Karpas-422 (cell line): ENCODE measurements around the gene HLA-DPA1. TPM values are rescaled to one million over a fixed set of nuclear protein-coding genes. Genes with fewer than 3 reads are reported as not detected.
A peak's percentile ranks its signal among the peaks of the same experiment; 100 is the strongest.
"Not testable (repeated sequence)": the region's sequence is repeated elsewhere in the genome, so short reads cannot be mapped to it uniquely, and the experiment has no call there.

Source experiments
- DNase-seq: peaks from one replicate; pipeline ENCODE4 v3.0.0-alpha.2; 2015
- H2AFZ ChIP-seq: fragments of 200-600 bp; sonication (generic); 2 replicates; pipeline ENCODE4 v1.6.1; 2014; ENCODE audit warnings: antibody characterized with exemption, low read length, mixed read lengths
- H3K27ac ChIP-seq: fragments of 200-600 bp; sonication (generic); 2 replicates; pipeline ENCODE4 v1.5.1; 2014; ENCODE audit warnings: mild to moderate bottlenecking, low read length, moderate library complexity
- H3K27me3 ChIP-seq: fragments of 200-600 bp; sonication (generic); 2 replicates; pipeline ENCODE4 v1.6.1; 2014; ENCODE audit warnings: low read length, mixed read lengths
- H3K36me3 ChIP-seq: fragments of 200-600 bp; sonication (generic); 2 replicates; pipeline ENCODE4 v1.6.1; 2014; ENCODE audit warnings: low read length, mixed read lengths; ENCODE audit not compliant: insufficient read depth
- H3K4me1 ChIP-seq: fragments of 200-600 bp; sonication (generic); 2 replicates; pipeline ENCODE4 v1.6.1; 2014; ENCODE audit warnings: mild to moderate bottlenecking, low read length, mixed read lengths
- H3K4me2 ChIP-seq: fragments of 200-600 bp; sonication (generic); 2 replicates; pipeline ENCODE4 v1.6.1; 2014; ENCODE audit warnings: low read length, low read depth, mild to moderate bottlenecking; ENCODE audit not compliant: poor library complexity, severe bottlenecking
- H3K4me3 ChIP-seq: fragments of 200-600 bp; sonication (generic); 2 replicates; pipeline ENCODE4 v1.5.1; 2014; ENCODE audit warnings: mild to moderate bottlenecking, antibody characterized with exemption, low read length, mixed read lengths
- H3K79me2 ChIP-seq: fragments of 200-600 bp; sonication (generic); 2 replicates; pipeline ENCODE4 v1.6.1; 2014; ENCODE audit warnings: mild to moderate bottlenecking, low read length, mixed read lengths
- H3K9ac ChIP-seq: fragments of 200-600 bp; sonication (generic); 2 replicates; pipeline ENCODE4 v1.6.0; 2014; ENCODE audit warnings: low read length
- H3K9me2 ChIP-seq: fragments of 200-600 bp; sonication (generic), shearing (Covaris generic); replicated peaks from 2 replicates; pipeline ENCODE4 v1.6.0; 2014; ENCODE audit warnings: mild to moderate bottlenecking, low read length, moderate library complexity; ENCODE audit not compliant: insufficient read depth
- H3K9me3 ChIP-seq: fragments of 300-700, 200-600 bp; sonication (generic); 2 replicates; pipeline ENCODE4 v1.6.1; 2014; ENCODE audit warnings: low read length, mixed read lengths
- H4K20me1 ChIP-seq: fragments of 200-600 bp; sonication (generic); 2 replicates; pipeline ENCODE4 v1.6.1; 2014; ENCODE audit warnings: mild to moderate bottlenecking, antibody characterized with exemption, low read length, low read depth; ENCODE audit not compliant: insufficient read depth
- total RNA-seq: library from RNA; depleted of rRNA; stranded (reverse); fragments of >200 nt; shearing (Covaris generic); gene quantifications from 2 replicates; pipeline ENCODE4 v1.2.3, GENCODE V29; 2014; ENCODE audit warnings: low replicate concordance

Gene HLA-DPA1
- total RNA-seq, 1 experiment from 2014 or later: 780 TPM

DNA sequence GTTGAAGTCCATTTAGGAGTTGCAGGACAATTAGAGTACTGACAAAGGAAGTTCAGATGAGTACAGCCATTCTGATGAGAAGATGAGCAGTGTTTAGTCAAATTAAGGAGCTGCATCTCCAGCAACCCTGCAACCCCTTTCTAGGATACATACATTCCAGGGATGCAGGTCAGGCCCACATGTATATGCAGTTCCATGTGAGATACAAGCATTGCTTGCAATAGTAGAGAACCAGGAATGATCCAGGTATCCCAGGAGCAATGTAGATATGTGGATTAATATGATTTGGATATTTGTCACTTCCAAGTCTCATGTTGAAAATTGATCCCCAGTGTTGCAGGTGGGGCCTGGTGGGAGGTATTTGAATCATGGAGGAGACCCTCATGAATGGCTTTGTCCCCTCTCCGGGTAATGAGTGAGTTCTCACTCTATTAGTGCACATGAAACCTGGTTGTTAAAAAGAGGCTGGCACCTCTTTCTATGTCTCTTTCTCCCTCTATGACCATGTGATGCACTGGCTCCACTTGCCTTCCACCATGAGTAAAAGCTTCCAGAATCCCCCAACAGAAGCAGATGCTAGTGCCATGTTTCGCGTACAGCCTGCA lies 6.4 kb downstream of the HLA-DPA1 start:
- Histone ChIP-seq H3K9ac (no peak overlapping the region), H3K4me3 (no peak overlapping the region), H3K9me3 (peaks cover 9% of the 10 kb centered on the region; the same call in 1 of the 2 replicates), H3K9me2 (no peaks in the 10 kb centered on the region), H3K36me3 (peaks cover 68% of the 10 kb centered on the region), H3K4me1 (peaks cover 29% of the 10 kb centered on the region), H3K4me2 (no peak overlapping the region), H3K27ac (no peak overlapping the region), H3K79me2 (peaks cover 21% of the 10 kb centered on the region), H3K27me3 (no peaks in the 10 kb centered on the region), H2AFZ (no peak overlapping the region), H4K20me1 (no peaks in the 10 kb centered on the region; the same call in 1 of the 2 replicates)
- no peak for DNase-seq

DNA sequence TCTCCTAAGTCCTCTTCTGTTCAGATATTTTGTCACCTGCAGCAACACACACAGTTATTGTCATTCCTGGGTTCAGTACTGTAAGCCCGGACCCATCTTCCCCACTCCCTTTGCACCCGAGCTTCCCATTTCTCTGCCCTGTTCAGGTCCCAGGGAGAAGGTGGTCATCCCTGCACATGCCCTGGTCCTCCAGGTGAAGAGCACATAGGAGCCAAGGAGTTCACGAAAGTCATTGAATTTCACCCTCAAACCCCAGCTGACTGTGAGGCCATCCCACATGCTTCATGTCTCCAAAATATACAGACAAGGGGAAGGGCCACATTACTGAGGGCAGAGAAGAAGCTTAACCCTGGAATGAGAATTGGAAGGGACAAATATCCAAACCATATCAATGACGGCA lies 8.1 kb downstream of the HLA-DPA1 start:
- Histone ChIP-seq H3K9me2 (no peaks in the 10 kb centered on the region), H3K4me2 (no peak overlapping the region), H3K4me1 (peaks cover 18% of the 10 kb centered on the region), H3K4me3 (no peak overlapping the region), H4K20me1 (no peaks in the 10 kb centered on the region), H3K27me3 (no peaks in the 10 kb centered on the region), H2AFZ (no peak overlapping the region), H3K9ac (no peak overlapping the region), H3K27ac (no peak overlapping the region), H3K79me2 (peaks cover 4% of the 10 kb centered on the region), H3K9me3 (peaks cover 9% of the 10 kb centered on the region; the same call in 1 of the 2 replicates), H3K36me3 (peaks cover 56% of the 10 kb centered on the region)
- DNase-seq: no peak

DNA sequence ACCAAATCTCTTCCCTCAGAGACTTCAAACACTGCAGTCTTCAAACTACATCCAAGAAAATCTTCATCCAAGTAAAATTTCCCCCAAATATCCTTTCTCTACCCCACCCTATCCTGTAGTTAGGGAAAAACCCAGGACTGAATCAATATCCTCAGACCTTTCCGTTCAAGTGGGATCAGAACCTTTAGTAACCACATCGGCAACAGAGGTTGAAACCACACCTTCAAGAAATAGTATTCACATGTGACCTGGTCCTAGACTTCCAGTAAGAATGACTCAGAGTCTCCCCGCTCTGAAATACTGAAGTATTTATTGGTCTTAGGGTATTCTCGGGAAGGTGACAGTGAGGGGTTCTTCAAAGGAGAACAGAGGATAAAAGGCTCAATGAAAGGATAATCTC lies 8.7 kb downstream of the HLA-DPA1 start:
- peaks cover 9% of the 10 kb centered on the region; the same call in 1 of the 2 replicates for H3K9me3 ChIP-seq
- H2AFZ ChIP-seq: no peak overlapping the region
- no peaks in the 10 kb centered on the region for H3K79me2 ChIP-seq
- H4K20me1 ChIP-seq: no peaks in the 10 kb centered on the region
- peaks cover 16% of the 10 kb centered on the region for H3K4me1 ChIP-seq
- no peak overlapping the region for H3K9ac ChIP-seq
- no peaks in the 10 kb centered on the region for H3K27me3 ChIP-seq
- no peak overlapping the region for H3K27ac ChIP-seq
- no peak for DNase-seq
- H3K4me2 ChIP-seq: no peak overlapping the region
- H3K36me3 ChIP-seq: peaks cover 51% of the 10 kb centered on the region
- H3K4me3 ChIP-seq: no peak overlapping the region
- H3K9me2 ChIP-seq: no peaks in the 10 kb centered on the region

DNA sequence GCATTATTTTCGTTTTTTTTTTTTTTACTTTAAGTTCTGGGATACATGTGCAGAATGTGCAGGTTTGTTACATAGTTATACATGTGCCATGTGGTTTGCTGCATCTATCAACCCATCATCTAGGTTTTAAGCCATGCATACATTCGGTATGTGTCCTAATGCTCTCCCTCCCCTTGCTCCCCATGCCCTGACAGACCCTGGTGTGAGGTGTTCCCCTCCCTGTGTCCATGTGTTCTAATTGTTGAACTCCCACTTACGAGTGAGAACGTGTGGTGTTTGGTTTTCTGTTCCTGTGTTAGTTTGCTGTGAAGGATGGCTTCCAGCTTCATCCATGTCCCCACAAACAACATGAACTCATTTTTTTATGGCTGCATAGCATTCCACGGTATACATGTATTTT lies 10.0 kb downstream of the HLA-DPA1 start:
- not testable (repeated sequence) for H4K20me1 ChIP-seq, H3K9me3 ChIP-seq, H3K9me2 ChIP-seq, H3K79me2 ChIP-seq, H3K9ac ChIP-seq, H3K27me3 ChIP-seq, H3K4me3 ChIP-seq, H3K4me2 ChIP-seq, H2AFZ ChIP-seq, DNase-seq
- Histone ChIP-seq H3K4me1 (peaks cover 17% of the 10 kb centered on the region), H3K36me3 (peaks cover 38% of the 10 kb centered on the region), H3K27ac (peak overlapping the region; percentile 79; the same call in 1 of the 2 replicates)

DNA sequence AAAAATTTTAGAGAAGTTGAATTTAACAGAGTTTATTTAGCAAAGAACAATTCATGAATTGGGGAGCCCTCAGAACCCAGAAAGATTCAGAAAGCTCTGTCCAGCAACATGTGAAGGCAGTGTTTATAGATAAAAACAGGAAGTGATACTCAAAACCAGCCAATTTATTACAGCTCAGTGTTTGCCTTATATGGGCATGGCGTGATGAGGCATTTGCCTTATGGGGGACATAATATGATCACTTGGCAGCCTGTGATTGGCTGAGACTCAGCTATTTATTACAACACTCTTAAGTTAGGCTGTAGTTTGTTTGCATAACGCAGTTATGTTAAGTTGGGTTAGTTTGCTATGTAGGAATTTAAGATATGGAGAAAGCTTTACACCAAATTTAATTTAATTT lies 11.5 kb downstream of the HLA-DPA1 start:
- no peak overlapping the region; the same call in 1 of the 2 replicates for H3K4me3 ChIP-seq
- H3K9ac ChIP-seq: no peak overlapping the region
- no peaks in the 10 kb centered on the region for H3K79me2 ChIP-seq
- H3K9me2 ChIP-seq: no peaks in the 10 kb centered on the region
- H3K4me2 ChIP-seq: peak overlapping the region; percentile 36
- peak overlapping the region; percentile 79 for H3K27ac ChIP-seq
- no peaks in the 10 kb centered on the region for H4K20me1 ChIP-seq
- peaks cover 9% of the 10 kb centered on the region; the same call in 1 of the 2 replicates for H3K9me3 ChIP-seq
- H3K27me3 ChIP-seq: peaks cover 1% of the 10 kb centered on the region; the same call in 1 of the 2 replicates
- peaks cover 31% of the 10 kb centered on the region for H3K4me1 ChIP-seq
- peak overlapping the region; percentile 35; the same call in 1 of the 2 replicates for H2AFZ ChIP-seq
- peaks cover 23% of the 10 kb centered on the region for H3K36me3 ChIP-seq
- peak; percentile 90 for DNase-seq

DNA sequence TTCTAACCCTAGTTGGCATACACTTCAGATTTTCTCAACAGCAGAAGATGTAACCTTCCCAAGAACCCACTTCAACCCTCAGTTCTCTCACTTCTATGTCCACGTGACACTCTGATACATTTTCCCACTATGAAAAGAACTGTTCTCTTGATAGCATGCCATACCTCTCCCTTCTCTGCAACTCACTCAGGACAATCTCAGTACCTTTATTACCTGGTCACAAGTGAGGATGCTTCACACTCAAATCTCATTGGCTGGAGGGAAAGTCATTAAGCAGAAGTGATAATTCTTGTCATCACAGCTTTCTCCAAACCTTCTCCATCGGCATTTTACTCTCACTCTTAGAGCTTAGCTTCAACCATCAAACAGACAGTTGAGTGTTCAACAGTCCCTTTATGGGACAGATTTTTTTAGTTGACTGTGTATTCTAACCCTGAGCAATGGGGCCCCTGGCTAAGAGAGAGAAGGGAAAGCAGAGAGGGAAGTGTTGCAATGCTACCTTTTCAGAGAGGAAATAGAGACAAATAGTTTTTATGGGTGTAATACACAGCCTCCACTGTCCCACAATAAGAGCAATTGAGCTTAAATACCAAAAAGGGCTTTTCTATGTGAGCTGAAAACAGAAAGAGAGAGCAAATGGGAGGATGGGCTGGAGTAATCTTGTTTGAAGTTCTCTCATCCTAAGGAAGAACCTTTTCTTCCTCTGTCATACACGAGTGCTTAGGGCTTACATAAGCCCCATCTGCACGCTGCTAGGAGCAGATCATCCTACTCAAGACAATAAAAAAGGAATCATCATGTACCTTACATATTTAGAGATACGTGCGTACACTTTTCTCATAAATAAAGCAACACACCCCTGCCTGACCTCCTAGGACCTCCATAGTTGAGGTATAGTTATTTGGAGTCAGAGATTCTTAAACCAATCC lies 16.0 kb downstream of the HLA-DPA1 start:
- H3K4me3 ChIP-seq: no peak overlapping the region
- peak overlapping the region; percentile 17 for H3K9ac ChIP-seq

DNA sequence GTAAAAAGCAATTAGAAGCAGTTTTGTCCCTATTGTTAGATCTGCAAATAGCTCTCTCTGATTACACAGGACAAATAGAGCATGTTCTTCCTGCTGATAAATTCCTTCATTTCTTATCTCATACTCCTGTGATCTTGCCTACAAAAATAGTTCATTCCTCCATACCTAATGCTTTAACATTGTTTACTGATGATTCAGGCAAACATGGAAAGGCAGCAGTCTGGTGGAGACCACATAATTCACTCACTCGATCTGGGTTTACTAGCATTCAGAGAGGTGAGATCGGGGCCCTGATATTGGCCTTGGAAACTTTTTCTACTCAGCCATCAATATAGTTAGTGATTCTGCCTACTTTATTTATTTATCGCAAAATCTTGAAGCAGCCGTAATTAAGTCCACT lies 20.2 kb downstream of the HLA-DPA1 start:
- no peak overlapping the region for H3K4me2 ChIP-seq
- no peak overlapping the region for H3K9ac ChIP-seq
- no peak overlapping the region for H3K27ac ChIP-seq
- H3K27me3 ChIP-seq: peaks cover 3% of the 10 kb centered on the region; the same call in 1 of the 2 replicates
- DNase-seq: no peak
- no peaks in the 10 kb centered on the region for H3K9me2 ChIP-seq
- no peak overlapping the region for H2AFZ ChIP-seq
- H3K9me3 ChIP-seq: no peaks in the 10 kb centered on the region
- H3K4me1 ChIP-seq: peaks cover 15% of the 10 kb centered on the region
- H4K20me1 ChIP-seq: no peaks in the 10 kb centered on the region
- H3K79me2 ChIP-seq: no peaks in the 10 kb centered on the region
- no peak overlapping the region for H3K4me3 ChIP-seq
- no peaks in the 10 kb centered on the region for H3K36me3 ChIP-seq

More for the DNA sequence above, 16.0 kb downstream of the HLA-DPA1 start:
- no peaks in the 10 kb centered on the region for H3K9me2 ChIP-seq
- peak overlapping the region; percentile 43 for H3K4me2 ChIP-seq
- peak overlapping the region; percentile 73 for H2AFZ ChIP-seq
- H3K27ac ChIP-seq: no peak overlapping the region
- H3K27me3 ChIP-seq: peaks cover 3% of the 10 kb centered on the region; the same call in 1 of the 2 replicates
- no peaks in the 10 kb centered on the region for H3K79me2 ChIP-seq
- H3K9me3 ChIP-seq: peaks cover 4% of the 10 kb centered on the region; the same call in 1 of the 2 replicates
- H3K36me3 ChIP-seq: no peaks in the 10 kb centered on the region
- peaks cover 28% of the 10 kb centered on the region for H3K4me1 ChIP-seq
- no peaks in the 10 kb centered on the region for H4K20me1 ChIP-seq
- DNase-seq: peak; percentile 67

DNA sequence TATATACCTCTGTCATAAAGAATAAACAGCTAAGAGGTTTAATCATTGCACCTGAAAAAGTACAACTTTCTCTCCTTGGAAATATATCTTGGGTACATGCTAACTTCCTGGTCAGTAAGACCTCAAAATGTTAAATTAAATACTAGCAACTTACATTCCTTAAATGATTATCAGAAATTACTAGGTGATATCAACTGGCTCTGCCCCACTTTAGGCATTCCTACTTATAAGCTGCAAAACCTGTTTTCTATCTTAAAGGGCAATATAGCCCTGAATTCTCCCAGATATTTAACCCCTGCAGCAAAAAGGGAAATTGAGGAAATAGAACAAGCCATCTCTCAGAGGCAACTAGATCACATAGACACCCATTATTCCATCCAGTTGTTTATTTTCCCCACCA lies 20.8 kb downstream of the HLA-DPA1 start:
- H3K27ac ChIP-seq: no peak overlapping the region
- H2AFZ ChIP-seq: no peak overlapping the region
- H3K9me2 ChIP-seq: no peaks in the 10 kb centered on the region
- no peaks in the 10 kb centered on the region for H4K20me1 ChIP-seq
- peaks cover 3% of the 10 kb centered on the region; the same call in 1 of the 2 replicates for H3K27me3 ChIP-seq
- no peaks in the 10 kb centered on the region for H3K9me3 ChIP-seq
- no peak overlapping the region for H3K4me3 ChIP-seq
- no peak overlapping the region for H3K9ac ChIP-seq
- no peaks in the 10 kb centered on the region for H3K79me2 ChIP-seq
- peaks cover 9% of the 10 kb centered on the region for H3K4me1 ChIP-seq
- no peaks in the 10 kb centered on the region for H3K36me3 ChIP-seq
- no peak for DNase-seq
- H3K4me2 ChIP-seq: no peak overlapping the region
